Natural killer cell (primary cell): ENCODE measurements around the gene TMC1. TPM values are rescaled to one million over a fixed set of nuclear protein-coding genes. Genes with fewer than 3 reads are reported as not detected.

Source experiments
- ATAC-seq, 3 donors: fragments of 150-1000 bp in 2 of 3; fragments of 200-7000 bp in 1 of 3; cut with Tn5 transposase; 1 replicate in 1 of 3; 2 replicates in 2 of 3; pipeline ENCODE4 v1.10.0; 2021; ENCODE audit warnings: mild to moderate bottlenecking in 2 of 3, moderate library complexity in 2 of 3
- DNase-seq, 2 donors: peaks; one replicate each; pipeline versions ENCODE4 v3.0.0 to v3.0.0-alpha.2; 2013 to 2021; ENCODE audit warnings: mixed read lengths in 1 of 2
- H3K27ac ChIP-seq: one replicate; pipeline ENCODE4 v1.5.1; 2013; ENCODE audit warnings: mild to moderate bottlenecking, low read length
- H3K27me3 ChIP-seq: one replicate; pipeline ENCODE4 v1.6.1; 2013; ENCODE audit warnings: low read length; ENCODE audit not compliant: control insufficient read depth, insufficient read depth
- H3K36me3 ChIP-seq: one replicate; pipeline ENCODE4 v1.6.1; 2013; ENCODE audit warnings: low read length; ENCODE audit not compliant: control insufficient read depth, insufficient read depth
- H3K4me1 ChIP-seq: one replicate; pipeline ENCODE4 v1.6.1; 2013; ENCODE audit warnings: low read length; ENCODE audit not compliant: control insufficient read depth, insufficient read depth
- H3K4me3 ChIP-seq: one replicate; pipeline ENCODE4 v1.5.1; 2013; ENCODE audit warnings: low read length
- H3K9me3 ChIP-seq: one replicate; pipeline ENCODE4 v1.6.1; 2013; ENCODE audit warnings: low read length; ENCODE audit not compliant: control insufficient read depth, insufficient read depth
- H3K27ac Mint-ChIP-seq, 2 donors: one replicate each; pipeline ENCODE4 v1.8.0; 2022; ENCODE audit warnings: mild to moderate bottlenecking in 2 of 2, mixed read lengths in 2 of 2, moderate library complexity in 1 of 2
- H3K27me3 Mint-ChIP-seq, 2 donors: one replicate each; pipeline ENCODE4 v1.8.0; 2022; ENCODE audit warnings: low read depth in 2 of 2, mixed read lengths in 2 of 2
- H3K36me3 Mint-ChIP-seq: one replicate; pipeline ENCODE4 v1.8.0; 2022; ENCODE audit warnings: mixed read lengths
- H3K4me1 Mint-ChIP-seq, 2 donors: one replicate each; pipeline ENCODE4 v1.8.0; 2022; ENCODE audit warnings: mixed read lengths in 2 of 2
- H3K4me3 Mint-ChIP-seq: one replicate; pipeline ENCODE4 v1.8.0; 2022; ENCODE audit warnings: mild to moderate bottlenecking, moderate library complexity, mixed read lengths
- H3K9me3 Mint-ChIP-seq, 2 donors: one replicate each; pipeline ENCODE4 v1.8.0; 2022; ENCODE audit warnings: mixed read lengths in 2 of 2
- WGBS: methylation state at CpG from one replicate; pipeline ENCODE4 v1.1.7; 2013; ENCODE audit warnings: missing lambda C conversion rate; ENCODE audit not compliant: insufficient coverage; 5-methylcytosine and 5-hydroxymethylcytosine counted together
- intact Hi-C: fragments of 100-400 bp; cut with micrococcal nuclease; formaldehyde crosslinking; loops from one replicate; pipeline ENCODE4 v1.14.2; 2022
- total RNA-seq, 4 donors: library from RNA; stranded (reverse); fragments of 120-200 nt in 1 of 4; gene quantifications; one replicate each; pipeline versions ENCODE4 v1.2.3 to v1.2.4, GENCODE V29; 2013 to 2022
- TF ChIP-seq, protein P1 (sequence below): fragments of 200-600 bp; IDR thresholded peaks from one replicate; pipeline ENCODE4 v1.8.0; 2022; ENCODE audit warnings: antibody characterized with exemption

TMC1 gene
- total RNA-seq, 3 donors from 2014 or later (not counting 1 experiment from before 2014, with no cell fraction given) = not detected

DNA sequence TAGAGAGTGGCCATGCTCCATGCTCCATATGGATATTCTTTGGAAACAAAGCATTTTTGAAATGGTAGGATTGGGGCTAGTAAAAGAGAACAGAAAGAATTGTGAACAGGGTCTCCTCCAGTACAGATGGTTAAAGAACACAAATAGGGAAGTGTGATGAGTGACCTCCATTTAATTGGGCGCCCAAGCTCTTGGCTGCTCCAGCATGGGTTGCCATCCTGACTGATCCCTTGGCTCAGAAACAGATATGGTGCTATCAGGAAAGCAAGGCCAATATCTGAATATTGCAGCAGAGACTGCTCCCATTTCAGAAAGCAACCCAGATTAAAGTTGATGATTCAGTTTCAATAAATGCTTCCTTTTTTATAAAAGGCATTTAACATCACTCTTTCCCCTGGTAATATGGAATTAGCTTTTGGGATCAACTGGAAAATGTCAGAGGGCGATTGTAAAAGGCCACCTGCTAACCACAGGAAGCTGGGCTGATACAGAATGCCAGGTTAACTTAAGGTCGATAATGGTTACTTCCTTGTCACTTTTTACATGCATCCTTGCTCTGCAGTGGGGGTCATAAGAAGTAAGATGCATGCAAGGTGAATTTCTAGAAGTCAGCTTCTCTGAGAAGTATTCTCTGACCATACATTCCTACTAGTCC is 52.9 kb downstream of the TMC1 start:
- H3K4me1 Mint-ChIP-seq = no peaks in the 10 kb centered on the region
- ATAC-seq = no peak
- DNase-seq = no peak
- peaks cover 11 to 29% of the 10 kb centered on the region in 2 donors for H3K27me3 Mint-ChIP-seq
- H3K9me3 Mint-ChIP-seq = no peaks in the 10 kb centered on the region
- H3K4me3 Mint-ChIP-seq = no peak overlapping the region
- Histone ChIP-seq H3K27me3 (no peaks in the 10 kb centered on the region), H3K9me3 (no peaks in the 10 kb centered on the region), H3K36me3 (no peaks in the 10 kb centered on the region), H3K4me1 (no peaks in the 10 kb centered on the region), H3K4me3 (no peak overlapping the region), H3K27ac (no peak overlapping the region)
- TF ChIP-seq, protein P1, sequence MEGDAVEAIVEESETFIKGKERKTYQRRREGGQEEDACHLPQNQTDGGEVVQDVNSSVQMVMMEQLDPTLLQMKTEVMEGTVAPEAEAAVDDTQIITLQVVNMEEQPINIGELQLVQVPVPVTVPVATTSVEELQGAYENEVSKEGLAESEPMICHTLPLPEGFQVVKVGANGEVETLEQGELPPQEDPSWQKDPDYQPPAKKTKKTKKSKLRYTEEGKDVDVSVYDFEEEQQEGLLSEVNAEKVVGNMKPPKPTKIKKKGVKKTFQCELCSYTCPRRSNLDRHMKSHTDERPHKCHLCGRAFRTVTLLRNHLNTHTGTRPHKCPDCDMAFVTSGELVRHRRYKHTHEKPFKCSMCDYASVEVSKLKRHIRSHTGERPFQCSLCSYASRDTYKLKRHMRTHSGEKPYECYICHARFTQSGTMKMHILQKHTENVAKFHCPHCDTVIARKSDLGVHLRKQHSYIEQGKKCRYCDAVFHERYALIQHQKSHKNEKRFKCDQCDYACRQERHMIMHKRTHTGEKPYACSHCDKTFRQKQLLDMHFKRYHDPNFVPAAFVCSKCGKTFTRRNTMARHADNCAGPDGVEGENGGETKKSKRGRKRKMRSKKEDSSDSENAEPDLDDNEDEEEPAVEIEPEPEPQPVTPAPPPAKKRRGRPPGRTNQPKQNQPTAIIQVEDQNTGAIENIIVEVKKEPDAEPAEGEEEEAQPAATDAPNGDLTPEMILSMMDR = no peak
- WGBS = 54% methylated on average over 3 of the region's 3 CpGs
- H3K36me3 Mint-ChIP-seq = no peaks in the 10 kb centered on the region
- H3K27ac Mint-ChIP-seq = no peak overlapping the region
- intact Hi-C loops = no loop called here

DNA sequence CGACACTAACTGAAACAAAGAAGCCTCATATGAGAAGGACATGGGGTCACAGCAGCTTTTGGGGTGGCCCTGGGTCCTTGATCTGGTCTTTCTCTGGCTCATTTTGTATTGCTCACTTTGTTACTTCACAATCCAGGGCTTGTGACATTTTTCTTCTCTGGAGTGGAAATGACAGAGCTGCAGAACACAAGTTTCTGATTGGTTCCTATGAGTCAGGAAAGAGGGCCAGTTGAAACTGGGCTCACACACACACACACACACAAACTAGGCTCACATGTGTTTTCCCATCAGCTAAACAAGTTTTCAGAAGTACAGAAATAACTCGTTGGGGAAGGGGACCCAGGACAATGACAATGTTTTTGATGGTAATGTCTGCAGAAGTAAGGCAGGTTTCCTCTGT is 54.3 kb downstream of the TMC1 start:
- Mint-ChIP-seq H3K27ac (no peak overlapping the region), H3K9me3 (no peaks in the 10 kb centered on the region), H3K4me3 (no peak overlapping the region), H3K4me1 (no peaks in the 10 kb centered on the region), H3K27me3 (peaks cover 8 to 20% of the 10 kb centered on the region in 2 donors), H3K36me3 (no peaks in the 10 kb centered on the region)
- intact Hi-C loops = no loop called here
- no peak overlapping the region for H3K27ac ChIP-seq
- no peak for DNase-seq
- 65% methylated on average over 2 of the region's 2 CpGs for WGBS
- no peaks in the 10 kb centered on the region for H3K27me3 ChIP-seq
- no peaks in the 10 kb centered on the region for H3K9me3 ChIP-seq
- no peak for ATAC-seq
- H3K36me3 ChIP-seq = no peaks in the 10 kb centered on the region
- no peak overlapping the region for H3K4me3 ChIP-seq
- no peaks in the 10 kb centered on the region for H3K4me1 ChIP-seq
- TF ChIP-seq, protein P1 = no peak

DNA sequence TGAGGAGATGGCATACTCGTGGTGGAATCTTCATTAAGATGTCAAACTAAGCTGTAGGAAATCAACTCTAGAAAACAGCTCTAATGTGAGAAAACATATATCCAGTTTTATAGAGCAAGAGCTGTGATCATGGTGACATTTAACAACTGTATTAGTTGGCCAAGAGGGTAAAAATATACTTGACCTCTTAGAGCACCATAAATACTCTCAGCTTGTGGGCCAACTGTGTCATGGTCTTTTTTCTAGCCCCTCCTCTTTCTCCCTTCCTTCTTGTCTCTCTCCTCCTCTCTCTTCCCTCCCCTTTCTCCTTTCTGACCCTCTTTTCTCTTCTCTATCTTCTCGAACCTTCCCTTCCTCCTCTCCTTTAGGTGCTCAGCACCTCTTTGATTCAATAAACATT is 54.7 kb downstream of the TMC1 start:
- Mint-ChIP-seq H3K27ac (no peak overlapping the region), H3K4me1 (no peaks in the 10 kb centered on the region), H3K27me3 (peaks cover 8 to 20% of the 10 kb centered on the region in 2 donors), H3K36me3 (no peaks in the 10 kb centered on the region), H3K4me3 (no peak overlapping the region), H3K9me3 (no peaks in the 10 kb centered on the region)
- intact Hi-C loops = no loop called here
- Histone ChIP-seq H3K27me3 (no peaks in the 10 kb centered on the region), H3K27ac (no peak overlapping the region), H3K36me3 (no peaks in the 10 kb centered on the region), H3K9me3 (no peaks in the 10 kb centered on the region), H3K4me3 (no peak overlapping the region), H3K4me1 (no peaks in the 10 kb centered on the region)
- WGBS = 80% methylated on average over 2 of the region's 2 CpGs
- ATAC-seq (no peak), DNase-seq (no peak)
- TF ChIP-seq, protein P1 = no peak

DNA sequence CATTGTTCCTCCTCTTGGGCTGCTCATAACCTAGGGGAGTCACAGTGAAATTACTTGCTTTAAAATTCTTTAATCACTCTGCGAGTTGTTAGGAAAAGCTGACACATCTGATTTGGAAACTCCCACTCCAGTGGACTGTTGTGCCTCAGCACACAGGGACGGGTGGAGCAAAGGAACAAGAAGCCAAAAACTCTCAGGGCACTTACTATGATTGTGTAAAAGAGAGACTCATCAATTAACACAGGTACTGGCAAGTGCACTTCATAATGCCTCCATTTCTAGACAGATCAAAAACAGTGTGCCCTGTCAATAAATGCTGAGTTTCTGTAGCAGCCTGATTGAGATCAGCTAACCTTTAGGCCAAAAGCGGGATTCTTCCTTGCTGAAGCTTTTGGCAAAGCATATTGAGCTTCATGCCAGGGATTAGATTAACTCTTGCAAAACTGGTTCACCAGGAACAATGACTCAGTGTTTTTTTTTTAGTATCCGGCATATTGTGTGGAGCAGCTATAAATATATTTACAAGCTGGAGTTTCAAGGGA is 55.9 kb downstream of the TMC1 start:
- no peak overlapping the region for H3K27ac Mint-ChIP-seq
- Histone ChIP-seq H3K9me3 (no peaks in the 10 kb centered on the region), H3K27me3 (no peaks in the 10 kb centered on the region), H3K27ac (no peak overlapping the region), H3K4me1 (no peaks in the 10 kb centered on the region), H3K4me3 (no peak overlapping the region), H3K36me3 (no peaks in the 10 kb centered on the region)
- peaks cover 11 to 20% of the 10 kb centered on the region in 2 donors for H3K27me3 Mint-ChIP-seq
- DNase-seq (no peak), ATAC-seq (no peak)
- H3K4me3 Mint-ChIP-seq = no peak overlapping the region
- H3K4me1 Mint-ChIP-seq = no peaks in the 10 kb centered on the region
- TF ChIP-seq, protein P1 = no peak
- WGBS = 82% methylated on average over 4 of the region's 4 CpGs
- intact Hi-C loops = no loop called here
- H3K9me3 Mint-ChIP-seq = no peaks in the 10 kb centered on the region
- H3K36me3 Mint-ChIP-seq = no peaks in the 10 kb centered on the region
